Cardiac fibroblast (primary cell): ENCODE data around the gene IGFBP6.
A peak's percentile ranks its signal among the peaks of the same experiment; 100 is the strongest.

Source experiments
- DNase-seq, 2 donors: peaks; one replicate each; pipeline versions ENCODE4 v3.0.0 to v3.0.0-alpha.2; 2010; ENCODE audit warnings: low read depth in 2 of 2
- H3K4me3 ChIP-seq, 2 donors: replicated peaks in 1 of 2; 1 replicate in 1 of 2; 2 replicates in 1 of 2; pipeline ENCODE4 v1.5.1; 2011; ENCODE audit warnings: low read depth in 2 of 2, low read length in 2 of 2, mild to moderate bottlenecking in 2 of 2, moderate library complexity in 1 of 2
- CTCF ChIP-seq: IDR thresholded peaks from one replicate; pipeline ENCODE4 v1.5.1; 2011; ENCODE audit warnings: low read depth, mild to moderate bottlenecking, low read length, inconsistent platforms

Gene IGFBP6

DNA sequence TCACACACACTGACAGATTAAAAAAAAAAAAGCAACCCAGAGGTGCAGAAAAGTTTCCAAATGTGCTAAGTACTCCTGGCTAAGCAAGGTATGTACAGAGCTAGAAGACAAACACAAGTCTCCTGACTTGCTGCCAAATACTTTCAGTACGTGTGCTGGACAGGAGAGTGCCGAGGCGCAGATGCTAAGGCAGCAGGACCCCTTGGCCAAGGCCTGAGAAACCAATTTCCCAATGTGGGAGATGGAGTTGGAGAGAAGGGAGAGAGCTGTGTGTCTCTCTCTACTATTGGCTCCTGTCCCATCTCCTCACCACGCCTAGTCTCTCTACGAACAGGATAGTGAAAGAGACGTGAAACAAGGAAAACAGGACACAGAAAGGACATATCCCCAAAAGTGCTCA, 23.6 kb upstream of the IGFBP6 start:
- TF ChIP-seq CTCF: no peak
- no peak overlapping the region for H3K4me3 ChIP-seq

DNA sequence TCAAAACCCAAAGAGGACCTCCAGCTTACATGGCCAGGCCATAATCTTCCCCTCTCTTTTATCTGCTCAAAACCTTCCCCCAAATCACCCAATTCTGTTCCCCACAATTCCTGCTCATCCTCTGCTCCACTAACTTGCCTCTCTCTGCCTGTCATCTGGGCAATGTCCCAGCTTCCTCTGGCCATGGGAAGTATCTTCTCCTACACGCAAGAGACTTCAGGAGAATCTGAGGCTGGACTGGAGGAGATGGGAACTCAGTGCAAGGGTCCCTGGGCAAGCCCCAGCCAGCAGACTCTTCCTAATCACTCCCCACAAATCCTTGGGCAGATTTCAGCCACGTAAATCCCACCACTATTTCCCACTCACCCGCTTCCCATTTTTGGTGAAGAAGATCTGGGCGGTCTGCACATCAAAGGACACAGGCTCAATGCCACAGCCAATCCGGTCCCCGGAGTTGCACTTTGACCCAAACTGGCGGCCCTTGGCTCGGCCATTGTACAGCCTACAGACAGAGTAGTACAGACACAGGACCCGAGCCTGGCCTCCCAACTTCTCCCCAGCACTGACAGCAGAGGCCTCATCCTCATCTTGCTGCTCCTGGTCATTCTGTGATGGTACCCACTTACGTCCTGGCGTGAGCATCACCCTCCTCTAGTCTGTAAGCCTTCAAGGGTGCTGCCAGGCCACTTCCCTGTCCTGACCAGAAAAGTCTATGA, 23.0 kb upstream of the IGFBP6 start:
- H3K4me3 ChIP-seq: no peak overlapping the region
- no peak for TF ChIP-seq CTCF
- DNase-seq: no peak

More for the DNA sequence above, 23.6 kb upstream of the IGFBP6 start:
- no peak for DNase-seq

DNA sequence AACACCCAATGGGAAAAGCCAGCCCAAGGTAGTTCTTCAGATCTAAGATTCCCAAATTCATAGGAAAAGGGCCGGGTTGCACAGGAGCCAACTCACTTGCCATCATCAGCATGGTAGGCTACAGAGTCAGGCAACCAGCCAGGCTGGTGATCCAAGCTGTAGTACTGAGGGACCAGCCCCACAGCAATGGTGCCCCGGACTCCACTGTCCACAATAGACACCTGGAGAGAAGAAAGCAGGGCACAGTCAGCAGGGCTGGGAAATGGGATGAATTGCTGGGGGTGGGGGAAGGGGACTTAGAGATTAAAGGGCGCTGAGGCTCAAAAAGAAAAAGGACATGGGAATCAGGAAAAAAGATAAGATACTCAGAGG, 22.5 kb upstream of the IGFBP6 start:
- TF ChIP-seq CTCF: no peak
- H3K4me3 ChIP-seq: no peak overlapping the region
- DNase-seq: no peak

GRCh38 chr12:53076461-53076860, 21.0 kb upstream of the IGFBP6 start:
- no peak for DNase-seq
- no peak overlapping the region for H3K4me3 ChIP-seq
- no peak for TF ChIP-seq CTCF

GRCh38 chr12:53077030-53077429, 20.4 kb upstream of the IGFBP6 start:
- TF ChIP-seq CTCF: no peak
- no peak for DNase-seq
- no peak overlapping the region for H3K4me3 ChIP-seq

DNA sequence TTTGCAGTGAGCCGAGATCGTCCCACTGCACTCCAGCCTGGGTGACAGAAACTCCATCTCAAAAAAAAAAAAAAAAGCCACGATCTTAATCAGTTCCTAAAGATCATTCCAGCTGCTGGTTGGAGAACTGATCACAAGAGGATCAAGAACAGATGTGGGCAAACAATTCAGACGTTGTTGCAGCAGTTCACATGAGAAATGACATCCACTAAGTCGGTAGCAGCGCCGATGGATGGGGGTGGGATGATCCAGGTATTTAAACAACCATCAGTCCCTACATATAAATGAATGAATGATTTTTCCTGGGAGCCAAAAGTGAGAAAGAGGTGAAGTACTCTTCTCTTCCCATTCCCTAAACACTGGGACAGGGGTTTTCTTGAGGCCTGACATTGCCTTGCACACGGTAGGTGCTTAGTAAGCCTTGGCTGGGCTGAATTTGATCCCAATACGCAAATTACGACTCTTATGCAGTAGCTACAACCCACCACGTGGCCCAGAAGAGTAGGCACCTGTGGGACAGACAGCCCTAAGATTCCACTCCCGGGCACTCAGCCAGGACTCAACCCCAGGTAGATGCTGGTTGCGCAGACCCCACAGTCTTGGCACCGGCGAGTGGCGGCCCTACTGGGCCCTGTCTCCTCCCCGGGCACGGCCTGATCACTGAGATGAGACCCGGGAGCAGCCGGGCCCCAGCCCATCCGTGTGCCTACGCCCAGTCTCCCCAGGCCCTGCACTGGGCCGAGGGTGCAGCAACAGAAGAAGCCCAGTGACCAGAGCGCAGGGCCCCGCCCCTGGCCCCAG, 18.8 kb upstream of the IGFBP6 start:
- no peak for TF ChIP-seq CTCF
- H3K4me3 ChIP-seq: peak overlapping the region; percentile 55 to 72
- DNase-seq: peak in 1 of 2 donors; percentile 51
